GM23248 (cell line): ENCODE measurements around the gene MARK3. TPM values are rescaled to one million over a fixed set of nuclear protein-coding genes. Genes with fewer than 3 reads are reported as not detected.
A peak's percentile ranks its signal among the peaks of the same experiment; 100 is the strongest.

Source experiments
- DNase-seq: peaks from one replicate; pipeline ENCODE4 v3.0.0-alpha.2; 2015
- H2AFZ ChIP-seq: fragments of 200-600 bp; sonication (generic); 2 replicates; pipeline ENCODE4 v1.6.1; 2016; ENCODE audit warnings: antibody characterized with exemption
- H3F3A ChIP-seq: fragments of 200-600 bp; sonication (generic); 2 replicates; pipeline ENCODE4 v1.6.1; 2016; ENCODE audit warnings: mild to moderate bottlenecking, antibody characterized with exemption, mixed run types; ENCODE audit not compliant: insufficient read depth
- H3K27ac ChIP-seq: fragments of 200-600 bp; sonication (generic); 2 replicates; pipeline ENCODE4 v1.5.1; 2016; ENCODE audit warnings: mild to moderate bottlenecking
- H3K27me3 ChIP-seq: fragments of 200-600 bp; sonication (generic); replicated peaks from 2 replicates; pipeline ENCODE4 v1.6.1; 2016; ENCODE audit warnings: mild to moderate bottlenecking; ENCODE audit not compliant: insufficient read depth
- H3K36me3 ChIP-seq: fragments of 200-600 bp; sonication (generic); 2 replicates; pipeline ENCODE4 v1.6.1; 2016; ENCODE audit warnings: low read depth, mild to moderate bottlenecking
- H3K4me1 ChIP-seq: fragments of 200-600 bp; sonication (generic); 2 replicates; pipeline ENCODE4 v1.6.1; 2016; ENCODE audit warnings: mild to moderate bottlenecking; ENCODE audit not compliant: insufficient read depth
- H3K4me2 ChIP-seq: fragments of 200-600 bp; sonication (generic); one replicate; pipeline ENCODE4 v1.6.1; 2016; ENCODE audit warnings: mild to moderate bottlenecking; ENCODE audit not compliant: unreplicated experiment
- H3K4me3 ChIP-seq: fragments of 200-600 bp; sonication (generic); 2 replicates; pipeline ENCODE4 v1.5.1; 2016; ENCODE audit warnings: mild to moderate bottlenecking
- H3K79me2 ChIP-seq: fragments of 200-600 bp; sonication (generic); 2 replicates; pipeline ENCODE4 v1.6.1; 2016; ENCODE audit warnings: mild to moderate bottlenecking; ENCODE audit not compliant: insufficient read depth
- H3K9ac ChIP-seq: fragments of 200-600 bp; sonication (generic); 2 replicates; pipeline ENCODE4 v1.6.1; 2016; ENCODE audit warnings: mild to moderate bottlenecking
- H3K9me2 ChIP-seq: fragments of 200-600 bp; sonication (generic); 2 replicates; pipeline ENCODE4 v1.6.1; 2016; ENCODE audit warnings: mixed run types, mild to moderate bottlenecking, moderate library complexity; ENCODE audit not compliant: insufficient read depth
- H3K9me3 ChIP-seq: fragments of 200-600 bp; sonication (generic); one replicate; pipeline ENCODE4 v1.6.1; 2017; ENCODE audit warnings: low read depth
- H4K20me1 ChIP-seq: fragments of 200-600 bp; sonication (generic); 2 replicates; pipeline ENCODE4 v1.6.0; 2016; ENCODE audit not compliant: insufficient read depth
- EZH2 ChIP-seq: fragments of 200-600 bp; sonication (generic); IDR thresholded peaks from 2 replicates; pipeline ENCODE4 v1.6.1; 2018; ENCODE audit warnings: antibody characterized with exemption, mild to moderate bottlenecking; ENCODE audit not compliant: insufficient read depth, poor library complexity, severe bottlenecking
- EZH2phosphoT487 ChIP-seq: fragments of 200-600 bp; sonication (generic); IDR thresholded peaks from 2 replicates; pipeline ENCODE4 v1.6.1; 2018; ENCODE audit warnings: antibody characterized with exemption, moderate library complexity, mild to moderate bottlenecking, low read depth; ENCODE audit not compliant: insufficient read depth
- WGBS, 2 experiments: methylation state at CpG; one replicate each; pipeline ENCODE4 v1.1.6; 2015 to 2017; ENCODE audit warnings: low lambda C conversion rate in 2 of 2, low coverage in 1 of 2; ENCODE audit errors: missing lambda C conversion rate in 2 of 2; 5-methylcytosine and 5-hydroxymethylcytosine counted together
- in situ Hi-C: fragments of 300-500 bp; cut with MboI; formaldehyde crosslinking; loops from 2 replicates; pipeline ENCODE4 v1.15.0; 2020
- polyA plus RNA-seq: library from polyadenylated mRNA; unstranded; fragments of >200 nt; fragmentation: Nextera tagmentation; extraction: Ambion mirVana; gene quantifications from 2 replicates; pipeline ENCODE4 v1.2.1, GENCODE V29; 2016
- total RNA-seq: library from RNA; depleted of rRNA; stranded (reverse); fragments of >200 nt; shearing (Covaris generic); gene quantifications from 2 replicates; pipeline ENCODE4 v1.2.3, GENCODE V29; 2014

Gene MARK3
- total and polyA plus RNA-seq, 2 experiments from 2014 or later = 32.9 to 80.6 TPM

- Histone ChIP-seq H2AFZ (peak overlapping the region; percentile 66), H3K4me1 (peaks cover 32% of the 10 kb centered on the region), H3K79me2 (no peaks in the 10 kb centered on the region), H3K27ac (peak overlapping the region; percentile 91), H3K4me2 (peak overlapping the region; percentile 88), H3K9ac (peak overlapping the region; percentile 79), H3K9me3 (no peaks in the 10 kb centered on the region), H3K27me3 (no peaks in the 10 kb centered on the region), H4K20me1 (no peaks in the 10 kb centered on the region), H3K9me2 (no peaks in the 10 kb centered on the region), H3K36me3 (no peaks in the 10 kb centered on the region), H3F3A (peaks cover 6% of the 10 kb centered on the region), H3K4me3 (peak overlapping the region; percentile 58)
- no peak for TF ChIP-seq EZH2
- no peak for DNase-seq
- in situ Hi-C loops = no loop called here
- WGBS, 2 experiments = 42 to 54% methylated on average over 12 to 17 of the region's 17 CpGs
Measured at GRCh38 chr14:103540821-103541708, 155.8 kb downstream of the MARK3 start.

- Histone ChIP-seq H3K79me2 (no peaks in the 10 kb centered on the region), H4K20me1 (no peaks in the 10 kb centered on the region), H3K36me3 (no peaks in the 10 kb centered on the region), H3K9ac (peak overlapping the region; percentile 79; the same call in 1 of the 2 replicates), H3K9me3 (no peaks in the 10 kb centered on the region), H3K9me2 (no peaks in the 10 kb centered on the region), H3K4me2 (peak overlapping the region; percentile 10), H3K4me1 (peaks cover 32% of the 10 kb centered on the region), H3F3A (peaks cover 6% of the 10 kb centered on the region), H3K27ac (peak overlapping the region; percentile 91), H3K27me3 (no peaks in the 10 kb centered on the region), H3K4me3 (no peak overlapping the region), H2AFZ (no peak overlapping the region)
- no peak for TF ChIP-seq EZH2phosphoT487
- TF ChIP-seq EZH2 = no peak
- 59 to 62% methylated on average over 23 to 32 of the region's 33 CpGs for WGBS, 2 experiments
- in situ Hi-C loops = no loop called here
- no peak for DNase-seq
Measured at GRCh38 chr14:103541709-103542604, 156.7 kb downstream of the MARK3 start.

GRCh38 chr14:103542605-103543088, 157.4 kb downstream of the MARK3 start:
- in situ Hi-C loops = no loop called here
- WGBS, 2 experiments = 12 to 18% methylated on average over 16 to 18 of the region's 18 CpGs

GRCh38 chr14:103543140-103543539, 157.9 kb downstream of the MARK3 start:
- H3K4me2 ChIP-seq = peak overlapping the region; percentile 10
- no peak overlapping the region for H3K27ac ChIP-seq
- DNase-seq = no peak
- H3K9ac ChIP-seq = no peak overlapping the region
- no peak overlapping the region for H2AFZ ChIP-seq
- H3K27me3 ChIP-seq = no peaks in the 10 kb centered on the region
- no peak overlapping the region for H3K4me3 ChIP-seq
- H4K20me1 ChIP-seq = no peaks in the 10 kb centered on the region
- no peak for TF ChIP-seq EZH2
- no peak for TF ChIP-seq EZH2phosphoT487
- H3F3A ChIP-seq = peaks cover 6% of the 10 kb centered on the region
- H3K36me3 ChIP-seq = no peaks in the 10 kb centered on the region
- H3K9me2 ChIP-seq = no peaks in the 10 kb centered on the region
- no peaks in the 10 kb centered on the region for H3K79me2 ChIP-seq
- in situ Hi-C loops = no loop called here
- H3K9me3 ChIP-seq = no peaks in the 10 kb centered on the region
- 73 to 77% methylated on average over 7 to 10 of the region's 10 CpGs for WGBS, 2 experiments
- H3K4me1 ChIP-seq = peaks cover 32% of the 10 kb centered on the region

More at GRCh38 chr14:103542605-103543088, 157.4 kb downstream of the MARK3 start:
- Histone ChIP-seq H3K27me3 (no peaks in the 10 kb centered on the region), H3K4me3 (no peak overlapping the region), H3K9me3 (no peaks in the 10 kb centered on the region), H3K9me2 (no peaks in the 10 kb centered on the region), H3K9ac (no peak overlapping the region), H3K4me1 (peaks cover 32% of the 10 kb centered on the region), H3K36me3 (no peaks in the 10 kb centered on the region), H3K4me2 (peak overlapping the region; percentile 10), H3K79me2 (no peaks in the 10 kb centered on the region), H4K20me1 (no peaks in the 10 kb centered on the region), H3K27ac (no peak overlapping the region), H2AFZ (no peak overlapping the region), H3F3A (peaks cover 6% of the 10 kb centered on the region)
- TF ChIP-seq EZH2 = no peak
- no peak for TF ChIP-seq EZH2phosphoT487
- DNase-seq = peak; percentile 67
